ENCODE data around the gene CREBRF.
"Not testable (repeated sequence)": the region's sequence is repeated elsewhere in the genome, so short reads cannot be mapped to it uniquely, and the experiment has no call there.

The CREBRF gene

DNA sequence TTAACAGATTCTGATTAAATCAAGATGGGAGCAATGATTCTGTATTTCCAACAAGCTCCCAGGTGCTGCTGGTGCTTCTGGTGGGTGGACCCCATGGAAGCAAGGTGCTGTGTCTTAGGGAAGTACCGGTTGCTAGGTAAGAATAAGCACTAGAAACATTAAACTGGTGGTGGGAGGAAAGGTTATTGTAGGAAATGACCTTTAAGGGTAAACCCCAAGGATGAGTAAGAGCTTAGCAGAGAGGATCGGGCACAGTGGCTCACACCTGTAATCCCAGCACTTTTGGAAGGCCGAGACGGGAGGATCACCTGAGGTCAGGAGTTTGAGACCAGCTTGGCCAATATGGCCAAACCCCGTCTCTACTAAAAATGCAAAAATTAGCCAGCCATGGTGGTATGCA lies 16.2 kb upstream of the CREBRF start:
- no peak for DNase-seq

DNA sequence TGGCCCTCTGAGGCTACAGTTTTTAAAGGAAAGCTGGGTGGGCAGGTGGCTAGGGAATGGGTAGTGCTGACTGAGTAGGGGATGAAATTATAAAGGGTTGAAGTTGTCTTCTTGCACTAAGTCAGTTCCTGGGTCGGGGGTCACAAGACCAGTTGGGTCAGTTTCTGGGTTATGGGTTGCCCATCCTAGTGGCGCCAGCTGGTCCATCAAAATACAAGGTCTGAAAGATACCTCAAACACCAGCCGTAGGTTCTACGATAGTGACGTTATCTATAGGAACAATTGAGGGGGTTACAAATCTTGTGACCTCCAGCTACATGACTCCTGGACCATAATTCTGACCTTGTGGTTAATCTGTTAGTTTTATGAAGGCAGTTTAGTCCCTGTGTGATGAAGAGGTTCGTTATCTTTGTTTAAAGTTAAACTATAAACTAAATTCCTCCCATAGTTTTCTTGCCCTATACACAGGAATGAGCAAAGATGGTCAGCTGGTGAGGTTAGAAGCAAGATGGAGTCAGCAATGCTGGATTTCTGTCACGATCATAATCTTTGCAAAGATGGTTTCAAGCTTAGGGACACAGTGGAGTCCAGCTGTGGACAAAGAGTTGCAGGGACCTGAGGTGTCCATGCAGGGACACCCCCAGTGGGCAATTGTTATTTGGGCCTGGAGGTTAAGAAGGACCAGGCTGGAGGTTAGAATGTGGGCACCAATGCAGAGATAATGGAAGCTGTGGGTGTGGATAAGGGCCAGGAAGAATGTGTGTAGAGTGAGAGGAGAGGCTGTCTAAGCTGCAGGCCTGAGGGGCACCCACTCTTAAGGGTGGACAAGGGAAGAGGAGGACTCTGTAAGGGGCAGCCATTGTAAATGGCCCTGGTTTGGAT lies 14.0 kb upstream of the CREBRF start:
- DNase-seq: no peak

DNA sequence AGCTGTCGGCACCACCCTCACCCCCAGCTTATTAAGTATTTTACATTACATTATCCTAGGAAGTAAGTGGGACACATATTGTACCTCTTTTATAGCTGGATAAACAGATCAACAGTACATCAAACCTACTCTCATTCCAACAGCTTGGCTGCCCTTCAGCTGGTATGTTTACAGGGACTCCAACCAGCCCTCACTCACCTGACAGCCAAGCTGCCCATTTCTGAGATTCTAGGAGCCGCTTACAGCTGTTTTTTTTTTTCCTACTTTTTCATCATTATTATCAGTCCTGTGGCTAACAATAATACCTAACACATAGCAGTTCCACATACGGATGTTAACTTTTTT lies 13.4 kb upstream of the CREBRF start:
- no peak for DNase-seq

DNA sequence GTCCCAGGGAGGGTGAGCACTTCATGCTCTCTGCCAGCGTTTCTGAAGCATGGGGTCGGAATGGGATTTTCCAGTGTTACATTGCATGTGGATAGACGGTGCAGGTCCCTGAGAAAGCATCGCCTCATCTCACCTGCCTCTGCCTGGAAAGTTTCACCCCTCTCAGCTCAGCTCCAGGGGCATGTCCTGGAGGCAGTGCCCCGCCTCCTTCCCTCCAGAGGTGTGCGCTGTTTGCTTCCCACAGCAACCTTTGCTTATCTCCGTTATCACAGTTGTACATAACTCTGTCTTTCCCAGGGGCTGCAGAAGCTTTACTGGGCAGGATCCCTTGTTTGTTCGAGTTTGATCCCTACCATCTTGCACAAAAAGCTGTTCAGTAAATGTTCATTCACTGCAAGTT lies 10.7 kb upstream of the CREBRF start:
- DNase-seq: no peak

DNA sequence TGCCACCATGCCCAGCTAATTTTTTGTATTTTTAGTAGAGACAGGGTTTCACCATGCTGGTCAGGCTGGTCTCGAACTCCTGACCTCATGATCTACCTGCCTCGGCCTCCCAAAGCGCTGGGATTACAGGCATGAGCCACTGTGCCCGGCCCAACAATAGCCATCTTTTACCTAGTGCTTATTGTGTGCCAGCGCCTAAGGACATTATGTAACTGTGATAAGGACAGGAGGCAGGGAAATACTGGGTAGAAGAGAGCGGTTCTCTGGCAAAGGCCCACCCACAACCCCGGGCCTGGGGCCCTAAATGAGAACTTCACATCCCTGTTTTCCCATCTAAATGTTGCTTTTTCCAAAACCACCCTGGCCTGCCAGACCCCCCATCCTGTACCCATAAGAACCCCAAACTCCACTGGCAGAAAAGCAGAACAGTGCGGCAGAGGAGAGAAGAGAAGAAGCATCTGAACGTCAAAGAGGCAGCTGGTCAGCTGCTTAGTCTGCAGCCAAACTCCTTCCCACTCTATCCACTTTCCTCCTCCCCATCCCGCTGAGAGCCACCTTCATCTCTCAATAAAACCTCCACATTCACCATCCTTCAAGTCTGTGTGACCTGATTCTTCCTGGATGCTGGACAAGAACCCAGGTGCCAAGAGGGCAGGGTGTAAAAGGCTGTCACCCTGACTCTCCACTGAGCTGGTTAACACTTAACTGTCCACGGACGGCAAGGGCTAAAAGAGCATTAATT lies 8.9 kb upstream of the CREBRF start:
- not testable (repeated sequence) for DNase-seq

DNA sequence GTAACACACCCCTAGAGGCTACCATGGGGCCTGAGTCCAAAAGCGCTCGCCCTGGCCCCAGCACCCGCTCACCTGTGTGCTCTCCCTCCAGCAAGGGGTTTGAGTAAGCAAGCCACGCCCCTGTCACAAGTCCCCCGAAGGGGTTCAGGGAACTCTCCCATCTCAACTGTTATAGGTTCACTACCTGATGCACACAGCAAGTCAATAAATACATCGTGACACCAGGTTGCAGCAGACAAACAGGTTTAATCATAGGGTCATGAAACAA lies 8.4 kb upstream of the CREBRF start:
- DNase-seq: no peak

DNA sequence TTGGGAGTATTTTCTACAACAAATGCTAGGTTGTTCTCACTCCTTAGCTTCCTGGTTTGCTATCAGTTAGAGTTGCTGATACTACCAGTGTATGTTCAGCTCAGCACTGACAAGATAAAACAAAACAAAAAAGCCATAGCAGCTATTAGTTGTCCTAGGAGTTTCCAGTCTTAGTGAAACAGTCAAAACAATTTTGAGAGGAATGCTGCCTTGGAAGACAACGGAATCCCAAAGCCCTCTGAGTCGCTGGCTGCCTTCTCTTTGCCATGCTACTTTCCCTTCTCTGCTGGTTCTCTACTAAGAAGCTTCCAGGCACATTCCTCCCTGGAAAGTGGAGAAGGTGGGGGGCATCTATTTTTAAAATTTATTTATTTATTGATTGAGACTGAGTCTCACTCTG lies 5.4 kb upstream of the CREBRF start:
- no peak for DNase-seq

DNA sequence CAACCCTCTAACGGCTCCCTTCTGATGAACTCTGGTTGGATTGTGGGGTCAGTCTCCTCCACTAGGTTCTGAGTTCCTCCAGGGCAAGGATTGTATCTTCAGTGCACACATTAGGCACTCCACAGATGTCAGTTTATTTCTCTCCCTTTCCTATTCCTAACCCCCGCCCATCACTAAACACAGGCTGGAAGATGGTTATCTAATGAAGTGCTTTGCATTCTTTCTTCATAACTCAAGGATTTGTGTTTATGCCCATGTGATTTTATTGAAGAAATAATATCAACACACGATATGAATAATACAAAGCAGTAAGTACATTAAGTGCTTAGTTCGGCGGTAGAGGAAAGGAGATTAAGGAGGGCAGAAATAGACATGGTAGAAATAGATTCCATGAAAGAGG lies 4.4 kb upstream of the CREBRF start:
- DNase-seq: no peak

DNA sequence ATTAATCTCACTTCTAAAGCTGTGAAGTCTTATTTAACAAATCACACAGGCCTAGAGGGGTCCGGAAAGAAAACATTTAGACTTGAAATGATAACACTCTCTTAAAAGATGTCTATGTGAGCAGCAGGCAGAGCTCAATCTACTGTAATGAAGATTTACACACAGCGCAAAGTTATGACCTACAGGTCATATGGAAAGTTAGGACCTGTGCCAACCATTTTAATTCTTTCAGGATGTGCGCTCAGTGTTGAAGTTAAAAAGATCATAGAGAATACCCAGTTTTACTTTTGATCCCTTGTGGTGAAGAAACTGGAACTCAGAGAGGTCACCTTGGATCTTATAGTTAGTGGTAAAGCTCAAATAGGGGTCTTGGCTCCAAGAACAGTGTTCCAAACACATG lies 3.1 kb upstream of the CREBRF start:
- no peak for DNase-seq

DNA sequence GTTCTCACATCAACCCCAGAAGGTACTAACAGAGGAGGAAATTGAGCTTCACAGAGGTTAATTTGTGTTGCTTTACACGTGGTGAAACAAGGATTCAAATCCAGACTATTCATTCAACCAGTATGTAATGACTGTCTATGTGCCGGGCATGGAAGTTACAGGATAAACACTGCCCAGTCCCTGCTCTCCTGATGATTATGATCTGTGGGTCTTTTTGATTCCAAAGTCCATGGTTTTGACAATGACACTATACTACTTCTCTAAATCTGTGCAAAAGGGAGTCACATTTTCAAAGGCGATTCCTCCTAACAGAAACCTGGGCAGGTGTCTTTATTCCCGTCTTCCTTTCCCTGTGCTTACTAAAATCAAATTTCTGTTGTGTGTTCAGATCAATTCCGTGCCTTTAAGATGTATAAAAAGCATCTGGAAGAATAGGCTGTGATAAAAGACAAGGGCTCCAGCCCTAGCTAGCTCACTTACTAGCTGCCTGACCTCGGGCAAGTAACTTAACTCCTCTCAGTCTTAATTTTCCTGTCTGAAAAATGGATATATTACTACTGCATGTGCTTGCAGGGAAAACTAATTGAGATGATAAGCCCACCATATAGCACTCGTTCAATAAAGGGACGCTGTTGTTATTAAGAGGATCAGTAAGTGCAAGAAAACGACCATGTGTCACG lies 970 bp upstream of the CREBRF start:
- no peak for DNase-seq

DNA sequence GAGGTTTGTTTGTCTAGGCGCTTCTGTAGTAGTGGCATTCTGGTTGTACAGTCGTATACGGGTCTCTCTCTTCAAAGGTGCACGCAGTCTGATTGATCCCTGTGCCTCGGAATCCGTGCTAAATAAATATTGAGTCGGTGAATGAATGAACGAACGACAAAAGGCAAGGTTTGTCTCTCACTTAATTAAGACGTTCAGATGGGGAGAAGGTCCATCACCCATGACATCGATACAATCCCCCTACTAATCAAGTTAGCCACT lies 500 bp upstream of the CREBRF start:
- DNase-seq: no peak

DNA sequence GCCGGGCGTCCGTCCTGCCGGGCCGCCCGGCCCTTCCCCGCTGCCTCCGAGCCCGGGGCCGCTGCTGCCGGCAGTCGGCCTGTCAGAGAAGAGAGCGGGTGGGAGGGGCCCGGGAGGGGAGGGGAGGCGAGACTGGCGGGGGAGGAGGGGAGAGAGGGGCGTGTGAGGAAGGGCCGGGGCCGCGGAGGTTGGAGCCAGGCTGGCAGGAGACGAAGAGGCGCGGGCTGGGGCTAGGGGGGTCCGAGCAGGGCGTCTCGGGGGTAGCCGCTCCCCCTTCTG lies 570 bp downstream of the CREBRF start:
- no peak for DNase-seq

DNA sequence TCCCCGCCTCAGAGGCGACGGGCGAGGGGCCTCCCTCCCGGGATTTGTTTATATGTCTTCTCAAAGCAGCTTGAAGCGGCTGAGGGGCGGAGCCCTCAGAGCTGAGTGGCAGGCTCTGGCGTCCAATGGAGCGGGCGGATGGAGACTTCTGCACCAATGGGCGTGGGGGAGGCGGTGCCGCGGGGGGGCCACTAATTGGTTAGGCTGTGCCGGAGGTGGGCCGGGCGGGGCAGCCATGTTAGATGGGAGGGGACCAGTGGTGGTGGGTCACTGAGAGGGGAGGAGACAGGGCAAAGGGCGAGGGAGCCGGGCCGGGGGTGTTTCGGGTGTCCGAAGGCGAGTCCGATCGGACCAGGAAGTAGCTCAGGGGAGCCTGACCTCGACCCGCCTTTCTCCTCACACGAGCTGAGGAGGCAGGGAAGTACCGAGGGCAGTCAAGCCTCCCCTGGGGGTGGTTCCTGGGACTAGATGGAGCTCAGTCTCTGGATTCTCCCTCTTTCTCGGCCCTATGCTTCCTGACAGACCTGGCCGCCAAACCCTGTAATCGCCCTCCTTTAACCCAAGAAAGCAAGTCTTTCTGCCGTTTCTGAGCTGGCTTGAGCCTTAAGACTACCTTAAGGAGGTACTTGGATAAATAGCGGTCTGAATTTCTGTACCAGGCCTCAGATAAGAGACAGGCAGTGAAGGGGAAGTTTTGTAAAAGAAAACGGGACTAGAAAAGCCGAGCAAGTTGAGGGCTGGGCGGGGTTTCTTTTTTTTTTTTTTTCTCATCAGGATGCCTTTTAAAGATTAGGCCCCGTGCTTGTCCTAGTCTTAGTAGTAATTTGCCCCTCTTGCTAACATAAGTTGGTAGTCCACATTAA lies 1.1 kb downstream of the CREBRF start:
- DNase-seq: peak; percentile 98

DNA sequence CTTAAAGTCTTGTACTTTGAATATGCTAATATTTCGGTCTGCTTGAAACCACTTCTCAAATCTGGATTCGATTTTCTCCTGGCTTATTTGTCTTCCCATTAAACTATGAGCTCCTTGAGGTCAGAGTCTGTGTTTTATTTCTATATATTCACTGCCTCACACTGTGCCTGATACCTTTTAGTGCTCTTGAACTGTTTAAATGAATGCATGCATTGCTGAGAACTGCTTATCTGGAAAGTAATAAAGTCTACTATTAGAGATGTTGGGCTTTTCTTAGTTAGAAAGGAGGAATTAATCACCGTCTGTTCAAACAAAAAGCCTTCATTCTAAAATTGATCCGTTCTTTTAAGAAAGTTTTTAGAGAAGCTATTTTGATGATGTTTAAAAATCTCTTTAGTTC lies 6.0 kb downstream of the CREBRF start:
- DNase-seq: no peak

DNA sequence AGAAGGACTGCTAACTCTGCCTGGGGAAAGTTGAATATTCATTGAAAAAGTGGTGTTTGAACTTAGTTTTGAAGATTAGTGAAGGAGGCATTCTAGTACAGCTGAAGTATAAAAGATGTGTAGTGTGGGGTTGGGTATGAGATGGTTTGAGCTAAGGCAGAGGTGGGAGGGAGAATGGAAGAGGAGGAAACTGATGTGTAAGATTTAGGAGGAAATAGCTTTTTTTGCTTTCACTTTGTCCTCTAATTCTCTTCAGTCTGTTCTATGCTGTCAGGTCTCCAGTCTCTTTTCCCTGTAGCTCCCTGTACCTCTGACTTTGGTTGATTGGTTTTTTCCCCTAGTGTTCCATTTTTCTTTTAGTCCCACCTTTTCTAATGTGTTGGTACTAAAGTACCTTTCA lies 9.0 kb downstream of the CREBRF start:
- no peak for DNase-seq

DNA sequence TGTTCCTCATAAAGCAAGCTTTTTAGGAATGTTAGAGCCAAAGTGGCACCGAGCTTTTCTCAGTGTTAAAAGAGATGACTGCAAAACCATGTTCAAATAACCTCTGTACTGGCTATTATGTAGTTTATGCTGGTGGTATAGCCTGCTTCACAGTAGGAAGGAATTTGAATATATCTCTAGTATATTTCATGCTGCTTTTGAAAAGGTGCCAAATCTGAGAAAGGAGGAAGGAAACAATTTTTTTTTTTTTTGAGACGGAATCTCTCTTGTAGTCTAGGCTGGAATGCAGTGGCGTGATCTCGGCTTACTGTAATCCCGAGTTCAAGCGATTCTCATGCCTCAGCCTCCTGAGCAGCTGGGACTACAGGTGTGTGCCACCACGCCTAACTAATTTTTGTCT lies 13.5 kb downstream of the CREBRF start:
- DNase-seq: no peak

DNA sequence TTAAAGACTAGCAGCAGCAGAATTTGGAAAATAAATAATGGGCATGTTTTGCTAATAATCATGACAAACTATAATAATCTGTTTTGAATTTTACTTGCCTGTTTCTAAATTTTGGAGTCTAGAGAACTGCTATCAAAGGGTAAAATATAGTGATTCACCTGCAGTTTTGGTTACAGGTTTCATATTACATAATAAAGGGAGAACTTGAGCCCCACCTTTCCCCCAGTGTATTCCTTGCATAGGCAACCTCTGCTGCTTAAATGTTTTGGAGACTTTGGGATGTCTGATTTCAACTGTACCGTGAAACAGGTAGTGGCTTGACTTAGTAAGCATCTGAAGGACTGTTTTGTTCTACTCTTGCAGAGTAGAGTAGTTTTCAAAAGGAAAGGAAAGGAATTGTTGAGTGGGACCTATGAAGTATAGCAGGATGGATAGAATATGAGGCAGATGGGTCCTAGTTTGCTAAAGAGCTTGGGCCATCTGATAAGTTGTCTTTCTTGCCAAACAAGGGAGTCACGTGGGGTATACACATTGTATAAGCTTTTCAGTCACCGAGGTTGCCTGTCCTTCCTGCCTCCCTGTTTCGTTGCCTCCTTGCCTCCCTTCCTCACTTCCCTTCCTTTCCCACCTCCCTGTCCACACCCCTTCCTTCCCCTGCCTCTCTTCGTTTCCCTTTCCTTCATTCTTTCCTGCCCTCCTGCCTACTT lies 19.1 kb downstream of the CREBRF start:
- DNase-seq: no peak

DNA sequence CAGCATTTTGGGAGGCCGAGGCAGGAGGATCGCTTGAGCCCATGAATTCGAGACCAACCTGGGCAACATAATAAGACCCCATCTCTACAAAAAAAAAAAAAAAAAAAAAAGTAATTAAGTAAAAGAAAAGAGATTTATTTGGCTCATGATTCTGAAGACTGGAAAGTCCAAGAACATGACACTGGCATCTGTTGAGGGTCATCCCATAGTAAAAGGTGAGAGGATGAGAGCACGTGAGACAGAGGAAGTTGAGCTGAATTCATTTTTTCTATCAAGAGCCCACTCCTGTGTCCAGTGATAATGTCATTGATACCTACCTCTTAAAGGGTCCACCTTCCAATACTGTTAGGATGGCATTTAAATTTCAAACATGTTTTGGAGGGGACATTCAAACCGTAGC lies 19.8 kb downstream of the CREBRF start:
- no peak for DNase-seq

DNA sequence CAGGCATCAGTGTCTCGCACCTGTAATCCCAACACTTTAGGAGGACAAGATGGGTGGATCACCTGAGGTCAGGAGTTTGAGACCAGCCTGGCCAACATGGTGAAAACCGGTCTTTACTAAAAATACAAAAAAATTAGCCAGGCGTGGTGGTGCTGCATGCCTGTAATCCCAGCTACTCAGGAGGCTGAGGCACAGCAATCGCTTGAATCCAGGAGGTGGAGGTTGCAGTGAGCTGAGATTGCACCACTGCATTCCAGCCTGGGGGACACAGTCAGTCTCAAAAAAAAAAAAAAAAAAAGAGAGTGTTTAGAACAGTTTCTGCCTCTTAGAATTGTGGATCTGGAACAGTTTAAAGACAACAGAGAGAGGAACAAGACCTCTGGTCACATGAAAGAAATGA lies 20.3 kb downstream of the CREBRF start:
- DNase-seq: not testable (repeated sequence)

DNA sequence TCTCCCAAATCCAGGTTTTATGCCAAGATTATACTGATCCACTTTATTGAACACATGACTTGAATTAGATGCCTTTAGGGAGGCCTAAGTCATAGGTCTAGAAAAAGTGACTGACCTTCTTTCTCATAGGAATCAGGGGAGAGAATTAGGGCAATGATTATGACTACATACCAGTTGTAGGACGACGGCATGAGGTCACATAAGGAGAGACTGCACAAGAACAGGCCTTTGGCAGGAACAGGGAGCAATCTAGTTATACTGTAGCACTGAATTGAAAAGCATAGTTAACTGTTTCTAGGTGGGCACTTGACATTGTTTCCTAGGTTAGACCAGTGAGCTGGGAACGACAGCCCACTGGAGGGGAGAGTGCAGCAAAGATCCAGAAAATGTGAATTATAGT lies 22.7 kb downstream of the CREBRF start:
- no peak for DNase-seq

DNA sequence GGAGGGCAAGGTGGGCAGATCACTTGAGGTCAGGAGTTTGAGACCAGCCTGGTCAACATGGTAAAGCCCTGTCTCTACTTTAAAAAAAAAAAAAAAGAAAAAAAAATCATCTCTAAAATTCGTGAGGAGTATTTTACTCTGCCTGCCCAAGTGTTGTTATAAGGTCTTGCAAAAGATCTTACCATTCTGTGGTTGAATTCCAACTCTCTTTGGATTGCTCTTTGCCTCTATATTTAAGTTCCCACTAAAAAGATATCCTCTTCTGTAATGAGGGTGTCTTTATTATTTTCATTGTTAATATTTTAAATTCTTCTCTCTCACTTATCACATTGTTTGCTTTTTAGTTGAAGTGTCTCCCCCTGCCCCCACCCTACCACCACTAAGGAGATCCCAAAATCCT lies 33.4 kb downstream of the CREBRF start:
- no peak for DNase-seq

DNA sequence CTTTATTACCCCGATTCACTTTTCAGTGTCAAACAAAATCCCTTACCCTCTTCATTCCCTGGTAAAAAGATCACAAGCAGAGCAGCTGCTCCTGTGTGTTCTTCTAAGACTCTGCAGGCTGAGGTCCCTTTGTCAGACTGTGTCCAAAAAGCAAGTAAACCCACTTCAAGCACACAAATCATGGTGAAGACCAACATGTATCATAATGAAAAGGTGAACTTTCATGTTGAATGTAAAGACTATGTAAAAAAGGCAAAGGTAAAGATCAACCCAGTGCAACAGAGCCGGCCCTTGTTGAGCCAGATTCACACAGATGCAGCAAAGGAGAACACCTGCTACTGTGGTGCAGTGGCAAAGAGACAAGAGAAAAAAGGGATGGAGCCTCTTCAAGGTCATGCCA lies 34.5 kb downstream of the CREBRF start:
- DNase-seq: no peak

DNA sequence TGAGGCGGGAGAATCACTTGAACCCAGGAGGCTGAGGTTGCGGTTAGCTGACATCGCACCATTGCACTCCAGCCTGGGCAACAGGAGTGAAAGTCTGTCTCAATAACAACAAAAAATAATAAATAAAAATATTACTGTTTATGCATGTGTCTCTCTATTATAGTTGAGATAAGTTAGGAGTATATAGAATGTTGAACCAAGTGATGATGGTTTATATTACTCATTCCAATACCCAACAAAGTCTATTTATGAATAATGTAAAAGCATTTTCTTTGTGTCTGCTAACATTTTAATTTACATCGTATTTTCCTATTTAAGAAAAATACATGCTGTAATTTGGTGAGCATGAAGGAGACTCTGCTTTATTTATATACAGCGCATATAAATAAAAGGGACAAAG lies 35.8 kb downstream of the CREBRF start:
- no peak for DNase-seq
